ENCODE data around the gene PPHLN1. TPM values are rescaled to one million over a fixed set of nuclear protein-coding genes. Genes with fewer than 3 reads are reported as not detected.

PPHLN1 gene
- total RNA-seq, 1 donor from 2014 or later, result 41.8 TPM

DNA sequence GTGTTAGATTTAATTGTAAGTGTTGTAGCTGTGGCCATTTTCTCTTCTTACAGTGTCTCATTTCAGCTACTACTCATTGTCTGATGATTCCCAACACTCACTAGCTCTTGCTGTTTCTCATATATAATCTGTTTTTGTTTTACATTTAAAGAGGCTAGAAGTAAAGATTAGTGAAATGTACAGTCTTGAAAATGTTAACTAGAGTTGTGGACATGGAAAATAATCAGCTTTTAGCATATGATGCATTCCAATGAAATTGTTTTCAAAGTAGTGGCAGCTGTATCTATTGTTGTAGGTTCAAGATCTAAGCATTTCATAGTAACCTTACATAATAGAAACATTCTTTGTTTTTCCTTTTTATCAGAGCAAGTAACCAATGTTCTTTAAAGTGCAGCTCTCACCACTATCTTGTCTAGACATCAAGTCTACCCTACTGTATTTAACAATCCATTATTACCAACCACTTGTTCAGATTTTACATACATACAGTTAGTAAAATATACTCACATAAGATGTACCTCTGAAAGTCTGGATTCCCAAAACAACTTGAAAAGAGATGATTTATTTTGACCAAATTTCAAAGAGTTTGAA, 76.9 kb downstream of the PPHLN1 start:
- DNase-seq, result no peak
- H3K9me3 ChIP-seq, result no peaks in the 10 kb centered on the region
- H3K27me3 ChIP-seq, result no peaks in the 10 kb centered on the region
- H3K36me3 ChIP-seq, result peaks cover 25% of the 10 kb centered on the region
- no peak overlapping the region for H3K27ac ChIP-seq
- intact Hi-C loops (cut with DNase I), result no loop called here
- no peak for ATAC-seq
- no peak overlapping the region for H3K4me3 ChIP-seq
- TF ChIP-seq, protein P1, sequence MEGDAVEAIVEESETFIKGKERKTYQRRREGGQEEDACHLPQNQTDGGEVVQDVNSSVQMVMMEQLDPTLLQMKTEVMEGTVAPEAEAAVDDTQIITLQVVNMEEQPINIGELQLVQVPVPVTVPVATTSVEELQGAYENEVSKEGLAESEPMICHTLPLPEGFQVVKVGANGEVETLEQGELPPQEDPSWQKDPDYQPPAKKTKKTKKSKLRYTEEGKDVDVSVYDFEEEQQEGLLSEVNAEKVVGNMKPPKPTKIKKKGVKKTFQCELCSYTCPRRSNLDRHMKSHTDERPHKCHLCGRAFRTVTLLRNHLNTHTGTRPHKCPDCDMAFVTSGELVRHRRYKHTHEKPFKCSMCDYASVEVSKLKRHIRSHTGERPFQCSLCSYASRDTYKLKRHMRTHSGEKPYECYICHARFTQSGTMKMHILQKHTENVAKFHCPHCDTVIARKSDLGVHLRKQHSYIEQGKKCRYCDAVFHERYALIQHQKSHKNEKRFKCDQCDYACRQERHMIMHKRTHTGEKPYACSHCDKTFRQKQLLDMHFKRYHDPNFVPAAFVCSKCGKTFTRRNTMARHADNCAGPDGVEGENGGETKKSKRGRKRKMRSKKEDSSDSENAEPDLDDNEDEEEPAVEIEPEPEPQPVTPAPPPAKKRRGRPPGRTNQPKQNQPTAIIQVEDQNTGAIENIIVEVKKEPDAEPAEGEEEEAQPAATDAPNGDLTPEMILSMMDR (IDR thresholded peaks at IDR 0.05), result no peak
- H3K4me1 ChIP-seq, result no peaks in the 10 kb centered on the region

DNA sequence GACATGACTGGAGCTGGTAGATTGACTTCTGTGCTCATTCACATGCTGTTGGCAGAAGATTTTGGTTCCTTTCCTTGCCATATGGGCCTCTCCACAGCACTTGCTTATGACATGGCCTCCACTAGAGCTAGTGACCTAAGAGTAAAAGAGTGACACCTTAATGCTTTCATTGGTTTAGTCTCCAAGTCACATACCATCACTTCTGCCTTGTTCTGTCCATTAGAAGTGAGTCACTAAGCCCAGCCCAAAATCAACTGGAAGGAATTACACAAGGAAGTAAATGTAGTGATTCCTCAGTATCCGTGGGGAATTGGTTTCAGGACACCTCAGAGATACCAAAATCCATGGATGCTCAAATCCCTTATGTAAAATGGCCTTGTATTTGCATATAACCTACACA, 81.3 kb downstream of the PPHLN1 start:
- Histone ChIP-seq H3K36me3 (no peaks in the 10 kb centered on the region), H3K4me1 (no peaks in the 10 kb centered on the region), H3K27ac (no peak overlapping the region), H3K9me3 (no peaks in the 10 kb centered on the region), H3K27me3 (no peaks in the 10 kb centered on the region), H3K4me3 (no peak overlapping the region)
- DNase-seq, result no peak
- no peak for ATAC-seq
- intact Hi-C loops (cut with DNase I), result no loop called here
- TF ChIP-seq, protein P1 (IDR thresholded peaks at IDR 0.05), result no peak

DNA sequence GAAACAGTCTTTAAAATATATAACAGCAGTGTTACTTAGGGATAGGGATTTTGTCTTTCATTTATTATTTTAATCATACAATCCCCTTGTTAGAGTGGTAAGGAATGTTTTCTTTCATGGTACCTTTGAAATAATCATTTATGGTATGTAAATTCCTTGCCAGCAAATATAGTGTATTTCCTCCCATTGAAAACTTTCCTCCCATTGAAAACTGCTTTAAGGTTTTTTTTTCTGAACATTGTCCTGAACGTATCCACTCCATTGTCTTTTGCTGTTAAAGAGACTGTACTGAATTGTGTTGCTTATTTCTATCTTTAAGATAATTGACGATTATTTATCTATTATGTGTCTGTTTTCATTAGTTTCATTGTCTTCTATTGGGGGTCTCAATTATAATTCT, 83.5 kb downstream of the PPHLN1 start:
- Histone ChIP-seq H3K27ac (no peak overlapping the region), H3K27me3 (no peaks in the 10 kb centered on the region), H3K36me3 (no peaks in the 10 kb centered on the region), H3K4me3 (no peak overlapping the region), H3K9me3 (no peaks in the 10 kb centered on the region), H3K4me1 (no peaks in the 10 kb centered on the region)
- intact Hi-C loops (cut with DNase I), result no loop called here
- TF ChIP-seq, protein P1 (IDR thresholded peaks at IDR 0.05), result no peak
- DNase-seq (no peak), ATAC-seq (no peak)

DNA sequence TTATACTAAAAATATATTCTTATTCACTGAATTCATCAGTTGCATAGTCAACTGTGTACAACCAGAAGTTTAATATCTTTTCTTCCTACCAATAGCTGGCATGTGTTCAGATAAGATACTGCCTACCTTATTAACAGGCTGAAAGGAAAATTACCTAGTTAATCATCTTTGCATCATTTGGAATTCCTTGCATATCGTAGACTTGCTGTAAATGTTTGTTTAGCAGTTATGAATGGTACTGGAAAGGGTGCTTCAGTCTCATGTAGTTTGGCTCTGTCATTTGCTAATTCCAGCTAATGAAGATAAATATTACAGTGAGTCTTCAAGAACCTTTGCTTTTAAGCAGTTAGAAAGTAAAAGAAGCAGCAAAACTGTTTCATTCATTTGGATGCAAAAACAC, 84.4 kb downstream of the PPHLN1 start:
- no peak overlapping the region for H3K27ac ChIP-seq
- H3K27me3 ChIP-seq, result no peaks in the 10 kb centered on the region
- ATAC-seq (no peak), DNase-seq (no peak)
- no peaks in the 10 kb centered on the region for H3K4me1 ChIP-seq
- H3K9me3 ChIP-seq, result no peaks in the 10 kb centered on the region
- no peak overlapping the region for H3K4me3 ChIP-seq
- intact Hi-C loops (cut with DNase I), result no loop called here
- TF ChIP-seq, protein P1 (IDR thresholded peaks at IDR 0.05), result no peak
- H3K36me3 ChIP-seq, result no peaks in the 10 kb centered on the region

DNA sequence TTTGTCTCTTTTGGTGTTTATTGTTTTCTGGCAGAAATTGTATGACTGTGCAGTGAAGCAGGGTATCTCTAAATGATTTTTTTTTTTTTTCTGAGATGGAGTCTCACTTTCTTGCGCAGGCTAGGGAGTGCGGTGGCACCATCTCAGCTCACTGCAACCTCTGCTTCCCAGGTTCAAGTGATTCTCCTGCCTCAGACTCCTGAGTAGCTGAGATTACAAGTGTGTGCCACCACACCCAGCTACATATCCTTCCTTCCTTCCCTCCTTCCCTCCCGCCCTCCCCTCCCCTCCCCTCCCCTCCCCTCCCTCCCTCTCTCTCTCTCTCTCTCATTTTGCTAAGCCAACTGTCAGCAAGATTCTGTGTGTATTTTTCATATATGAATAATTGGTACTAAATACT, 94.4 kb downstream of the PPHLN1 start:
- Histone ChIP-seq H3K4me1 (peaks cover 14% of the 10 kb centered on the region), H3K27ac (no peak overlapping the region), H3K9me3 (no peaks in the 10 kb centered on the region), H3K4me3 (no peak overlapping the region), H3K36me3 (no peaks in the 10 kb centered on the region), H3K27me3 (no peaks in the 10 kb centered on the region)
- intact Hi-C loops (cut with DNase I), result no loop called here
- ATAC-seq (no peak), DNase-seq (no peak)
- TF ChIP-seq, protein P1 (IDR thresholded peaks at IDR 0.05), result no peak
